Sigmoid colon (tissue), 7 donors: ENCODE results near the gene MRPS17. TPM values are rescaled to one million over a fixed set of nuclear protein-coding genes. Genes with fewer than 3 reads are reported as not detected.

Experiments
- DNase-seq: peaks from one replicate; pipeline ENCODE4 v3.0.0-alpha.2; 2019
- H3K27ac ChIP-seq, 4 donors: fragments of 200-600 bp; sonication (generic); one replicate each; pipeline ENCODE4 v1.5.1; 2016 to 2019; ENCODE audit warnings: mild to moderate bottlenecking in 1 of 4
- H3K27me3 ChIP-seq, 3 donors: fragments of 200-600 bp; sonication (generic); one replicate each; pipeline ENCODE4 v1.5.1; 2019; ENCODE audit warnings: mild to moderate bottlenecking in 1 of 3
- H3K36me3 ChIP-seq, 4 donors: fragments of 200-600 bp; sonication (generic); one replicate each; pipeline ENCODE4 v1.5.1; 2016 to 2019
- H3K4me1 ChIP-seq, 4 donors: fragments of 200-600 bp; sonication (generic); one replicate each; pipeline ENCODE4 v1.5.1; 2017 to 2019
- H3K4me3 ChIP-seq, 4 donors: fragments of 200-600 bp; sonication (generic); one replicate each; pipeline ENCODE4 v1.5.1; 2017 to 2019; ENCODE audit warnings: mild to moderate bottlenecking in 2 of 4, moderate library complexity in 1 of 4
- H3K9me3 ChIP-seq, 4 donors: fragments of 200-600 bp in 3 of 4; sonication (generic) in 3 of 4; one replicate each; pipeline versions ENCODE4 v1.5.1 to v1.6.1; 2013 to 2019
- CTCF ChIP-seq, 4 experiments: fragments of 450-650 bp in 3 of 4; fragments of 200-600 bp in 1 of 4; IDR thresholded peaks; one replicate each; pipeline ENCODE4 v1.5.1; 2016 to 2019; ENCODE audit warnings: antibody characterized with exemption in 4 of 4, mild to moderate bottlenecking in 3 of 4, moderate library complexity in 2 of 4
- EP300 ChIP-seq, 4 donors: sonication (generic); formaldehyde crosslinking; IDR thresholded peaks; one replicate each; pipeline ENCODE4 v1.6.1; 2017; ENCODE audit warnings: antibody characterized with exemption in 4 of 4
- POLR2A ChIP-seq, 2 donors: fragments of 450-650 bp; IDR thresholded peaks; one replicate each; pipeline ENCODE4 v1.6.1; 2016; ENCODE audit warnings: antibody characterized with exemption in 2 of 2, mild to moderate bottlenecking in 2 of 2, moderate library complexity in 2 of 2
- POLR2AphosphoS5 ChIP-seq, 4 donors: sonication (generic); formaldehyde crosslinking; IDR thresholded peaks; one replicate each; pipeline ENCODE4 v1.6.1; 2017; ENCODE audit warnings: antibody characterized with exemption in 4 of 4
- WGBS, 2 donors: extraction: QIAGEN DNeasy Blood & Tissue Kit; methylation state at CpG; one replicate each; pipeline ENCODE4 v1.1.7; 2013; 5-methylcytosine and 5-hydroxymethylcytosine counted together
- intact Hi-C: fragments of 100-400 bp; cut with DNase I; formaldehyde crosslinking; loops from one replicate; pipeline ENCODE4 v1.15.1; 2023
- polyA plus RNA-seq, 3 donors: library from polyadenylated mRNA; stranded (reverse); fragments of 200-250 nt; gene quantifications; one replicate each; pipeline ENCODE4 v1.2.3, GENCODE V29; 2013
- total RNA-seq, 4 donors: library from RNA; depleted of rRNA; stranded (reverse); fragments of >200 nt; gene quantifications; one replicate each; pipeline ENCODE4 v1.1.0, GENCODE V29; 2016
- donor health status: healthy with polysubstance abuse.
- donor health status: Bipolar disorder and iron deficiency.
- donor health status: healthy.

The MRPS17 gene
- total and polyA plus RNA-seq, 7 donors = 9.7 to 17.1 (median 14.6) TPM

- TF ChIP-seq POLR2AphosphoS5 (IDR thresholded peaks at IDR 0.05) = no peak
- WGBS, 2 donors = 93 to 97% methylated on average over 3 of the region's 3 CpGs
- DNase-seq = no peak
- intact Hi-C loops = no loop called here
- Histone ChIP-seq H3K27ac (no peak overlapping the region), H3K4me1 (no peaks in the 10 kb centered on the region), H3K4me3 (no peak overlapping the region), H3K36me3 (peaks cover 12 to 90% (median 41%) of the 10 kb centered on the region in 4 donors), H3K27me3 (no peaks in the 10 kb centered on the region), H3K9me3 (no peaks in the 10 kb centered on the region)
Measured at GRCh38 chr7:55992346-55992745, 40.7 kb downstream of the MRPS17 start.

- Histone ChIP-seq H3K4me3 (no peak overlapping the region), H3K27ac (no peak overlapping the region), H3K9me3 (no peaks in the 10 kb centered on the region), H3K36me3 (peaks cover 12 to 88% (median 38%) of the 10 kb centered on the region in 4 donors), H3K27me3 (no peaks in the 10 kb centered on the region), H3K4me1 (no peaks in the 10 kb centered on the region)
- no peak for DNase-seq
- intact Hi-C loops = no loop called here
- WGBS, 2 donors = 84 to 90% methylated on average over 8 of the region's 8 CpGs
- TF ChIP-seq POLR2A (IDR thresholded peaks at IDR 0.05) (no peak), CTCF (IDR thresholded peaks at IDR 0.05) (no peak), EP300 (IDR thresholded peaks at IDR 0.05) (no peak), POLR2AphosphoS5 (IDR thresholded peaks at IDR 0.05) (no peak)
Measured at GRCh38 chr7:55996856-55997500, 45.3 kb downstream of the MRPS17 start.

GRCh38 chr7:56003749-56004148 is 52.1 kb downstream of the MRPS17 start:
- H3K9me3 ChIP-seq = no peaks in the 10 kb centered on the region
- TF ChIP-seq CTCF (IDR thresholded peaks at IDR 0.05) (no peak), POLR2A (IDR thresholded peaks at IDR 0.05) (no peak), POLR2AphosphoS5 (IDR thresholded peaks at IDR 0.05) (no peak), EP300 (IDR thresholded peaks at IDR 0.05) (no peak)
- DNase-seq = no peak
- H3K27ac ChIP-seq = no peak overlapping the region
- no peaks in the 10 kb centered on the region for H3K27me3 ChIP-seq
- peaks cover 0 to 22% (median 2%) of the 10 kb centered on the region in 4 donors for H3K36me3 ChIP-seq
- WGBS, 2 donors = 89 to 91% methylated on average over 4 of the region's 4 CpGs
- no peak overlapping the region for H3K4me3 ChIP-seq
- intact Hi-C loops = no loop called here
- H3K4me1 ChIP-seq = peaks cover 0 to 6% (median 3%) of the 10 kb centered on the region in 4 donors

Other genes starting within 250 kb of the MRPS17 start
- gene SEPTIN14, start 89.1 kb upstream of the MRPS17 start, total RNA-seq = not detected
- gene SEPTIN14, start 89.1 kb upstream of the MRPS17 start, polyA plus RNA-seq = not detected
- 1 to 10 TPM; 2.2 to 6.6 (median 2.5) TPM for gene ZNF713, start 64.4 kb upstream of the MRPS17 start, total RNA-seq
- gene ZNF713, start 64.4 kb upstream of the MRPS17 start, polyA plus RNA-seq = 1 to 10 TPM in 2 of 3 donors, under 1 TPM in 1; 0.69 to 1.2 (median 1.2) TPM
- gene NIPSNAP2, start 12.7 kb downstream of the MRPS17 start, total RNA-seq = 100 to 1,000 TPM; 101 to 158 (median 134) TPM
- 100 to 1,000 TPM in 1 of 3 donors, 10 to 100 TPM in 2; 39.6 to 116 (median 77.5) TPM for gene NIPSNAP2, start 12.7 kb downstream of the MRPS17 start, polyA plus RNA-seq
- 10 to 100 TPM in 2 of 4 donors, 1 to 10 TPM in 2; 7.2 to 18.8 (median 9.9) TPM for gene PSPH, start 99.6 kb downstream of the MRPS17 start, total RNA-seq
- 10 to 100 TPM in 1 of 3 donors, 1 to 10 TPM in 2; 7.2 to 15.1 (median 7.2) TPM for gene PSPH, start 99.6 kb downstream of the MRPS17 start, polyA plus RNA-seq
- 10 to 100 TPM; 67.0 to 93.1 (median 88.5) TPM for gene CCT6A, start 99.9 kb downstream of the MRPS17 start, total RNA-seq
- 100 to 1,000 TPM in 1 of 3 donors, 10 to 100 TPM in 2; 52.9 to 114 (median 72.4) TPM for gene CCT6A, start 99.9 kb downstream of the MRPS17 start, polyA plus RNA-seq
- gene SUMF2, start 112.4 kb downstream of the MRPS17 start, total RNA-seq = 100 to 1,000 TPM in 2 of 4 donors, 10 to 100 TPM in 2; 87.5 to 107 (median 96.3) TPM
- 10 to 100 TPM; 24.6 to 93.4 (median 38.8) TPM for gene SUMF2, start 112.4 kb downstream of the MRPS17 start, polyA plus RNA-seq
- gene PHKG1, start 141.1 kb downstream of the MRPS17 start, total RNA-seq = 10 to 100 TPM in 1 of 4 donors, 1 to 10 TPM in 3; 3.2 to 18.7 (median 5.6) TPM
- gene PHKG1, start 141.1 kb downstream of the MRPS17 start, polyA plus RNA-seq = 1 to 10 TPM in 1 of 3 donors, under 1 TPM in 1, not detected in 1; 0.60 to 3.8 TPM
- gene CHCHD2, start 154.6 kb downstream of the MRPS17 start, total RNA-seq = 100 to 1,000 TPM; 315 to 508 (median 451) TPM
- 100 to 1,000 TPM; 636 to 769 (median 665) TPM for gene CHCHD2, start 154.6 kb downstream of the MRPS17 start, polyA plus RNA-seq
- not detected for gene NUPR2, start 164.5 kb downstream of the MRPS17 start, total RNA-seq
- gene NUPR2, start 164.5 kb downstream of the MRPS17 start, polyA plus RNA-seq = 1 to 10 TPM; 1.8 to 6.0 (median 2.9) TPM